ENCODE measurements around the gene GID4.

Gene GID4

DNA sequence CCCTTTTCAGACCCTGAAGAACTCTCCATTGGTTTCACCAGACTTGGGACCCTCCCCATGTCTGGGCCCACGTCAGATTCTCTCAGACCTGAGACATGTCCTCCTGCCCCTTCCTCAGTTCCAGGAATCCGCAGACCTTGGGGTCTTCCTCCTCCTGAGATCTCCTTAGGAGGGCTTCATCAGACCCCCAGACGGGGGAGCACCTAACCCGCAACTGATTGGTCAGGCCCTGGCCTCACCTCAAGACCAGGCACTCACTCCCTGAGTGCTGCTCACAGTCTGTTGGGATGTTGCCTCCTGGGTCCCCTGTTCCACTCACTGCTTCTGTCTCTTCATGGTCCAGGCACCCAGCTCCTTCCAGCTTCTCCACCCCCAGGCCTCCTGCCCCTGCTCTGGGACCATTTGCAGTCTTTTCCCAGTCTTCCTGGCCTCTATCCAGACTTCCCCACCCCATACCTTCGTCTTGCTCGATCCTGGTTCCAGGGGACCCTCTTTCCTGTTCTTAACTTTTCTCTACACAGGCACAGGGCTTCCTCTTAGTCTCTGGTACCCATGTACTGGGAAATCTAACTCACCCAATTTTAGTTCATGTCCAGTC lies 1.2 kb downstream of the GID4 start:
- FAIRE-seq (no peak), DNase-seq (ENCODE audit: extremely low spot score, insufficient read length, low read depth) (no peak)

DNA sequence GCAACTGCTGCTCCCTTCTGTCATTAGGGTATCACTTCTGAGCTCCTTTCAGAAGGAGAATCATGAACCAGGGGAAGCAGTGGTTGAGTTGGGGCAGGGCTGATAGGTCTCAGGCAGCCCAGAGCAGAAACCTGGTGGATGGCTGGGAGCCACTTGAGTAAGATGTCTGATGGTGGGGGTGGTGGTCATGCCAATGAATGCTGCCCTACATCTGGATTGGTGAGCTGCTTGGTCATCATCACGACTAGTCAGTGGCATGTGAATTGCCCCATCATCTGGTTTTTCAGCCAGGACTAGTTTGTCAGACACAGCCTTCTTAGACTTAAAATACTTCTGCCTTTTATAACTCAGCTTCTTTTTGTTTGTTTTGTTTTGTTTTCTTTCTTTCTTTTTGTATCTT lies 2.6 kb downstream of the GID4 start:
- DNase-seq (ENCODE audit: extremely low spot score, insufficient read length, low read depth) (no peak), FAIRE-seq (no peak)

DNA sequence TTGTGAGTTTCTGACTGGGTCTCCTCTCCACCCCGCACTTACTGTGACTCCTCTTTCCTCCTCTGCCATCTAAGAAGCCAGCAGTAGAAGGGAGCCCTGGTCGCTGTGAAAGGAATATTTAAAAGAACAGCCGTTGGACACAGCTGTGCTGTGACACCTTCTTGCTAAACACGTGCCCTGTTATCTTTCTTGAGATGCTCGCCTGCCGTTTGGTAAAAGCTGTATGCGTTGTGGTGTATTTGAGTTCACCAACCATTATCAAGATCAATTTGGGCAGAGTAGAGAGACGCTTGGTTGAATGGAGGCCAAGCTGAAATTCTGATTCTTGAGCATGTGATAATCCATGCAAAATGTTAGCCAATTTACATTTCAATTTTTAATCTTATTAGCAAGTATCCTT lies 3.8 kb downstream of the GID4 start:
- no peak for DNase-seq (ENCODE audit: extremely low spot score, insufficient read length, low read depth)
- no peak for FAIRE-seq

DNA sequence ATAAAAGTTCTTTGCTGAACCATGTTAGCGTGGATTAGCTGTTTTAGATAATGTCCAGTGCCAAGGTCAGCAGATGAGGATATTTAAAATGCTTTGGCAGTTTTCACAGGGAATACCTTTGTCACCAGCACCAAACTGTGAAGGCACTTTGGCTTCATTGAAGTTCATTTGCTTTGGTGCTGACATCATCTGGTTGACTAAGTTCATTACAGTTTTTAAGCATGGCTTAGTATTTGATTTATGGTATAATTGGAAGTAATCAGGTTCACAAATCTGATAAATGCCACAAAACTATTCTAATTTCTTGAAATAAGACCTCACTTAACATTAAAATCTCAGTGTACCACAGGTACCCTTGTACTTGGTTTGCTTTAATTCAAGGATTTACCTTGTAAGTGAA lies 4.3 kb downstream of the GID4 start:
- peak; percentile 41 for FAIRE-seq

DNA sequence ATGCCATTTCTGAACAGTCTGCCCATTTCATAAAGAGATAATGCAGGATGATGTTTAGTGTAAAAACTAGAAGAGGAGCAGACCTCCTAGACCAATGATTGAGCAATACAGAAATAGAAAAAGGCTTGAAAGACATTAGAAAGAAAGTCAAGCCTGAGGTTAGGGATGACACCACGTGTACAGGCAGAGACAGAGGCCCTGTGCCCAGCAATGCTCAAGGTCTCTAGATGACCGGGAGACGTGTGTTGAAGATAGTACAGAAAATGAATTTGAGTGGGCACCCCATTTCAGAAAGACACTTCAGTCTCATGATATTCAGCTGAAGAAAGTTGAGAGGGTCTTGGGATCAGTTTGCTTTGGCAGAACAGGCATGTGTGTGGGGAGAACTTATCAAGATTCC lies 5.4 kb downstream of the GID4 start:
- no peak for DNase-seq (ENCODE audit: extremely low spot score, insufficient read length, low read depth)
- no peak for FAIRE-seq

More for the DNA sequence above, 4.3 kb downstream of the GID4 start:
- DNase-seq (ENCODE audit: extremely low spot score, insufficient read length, low read depth) = no peak

DNA sequence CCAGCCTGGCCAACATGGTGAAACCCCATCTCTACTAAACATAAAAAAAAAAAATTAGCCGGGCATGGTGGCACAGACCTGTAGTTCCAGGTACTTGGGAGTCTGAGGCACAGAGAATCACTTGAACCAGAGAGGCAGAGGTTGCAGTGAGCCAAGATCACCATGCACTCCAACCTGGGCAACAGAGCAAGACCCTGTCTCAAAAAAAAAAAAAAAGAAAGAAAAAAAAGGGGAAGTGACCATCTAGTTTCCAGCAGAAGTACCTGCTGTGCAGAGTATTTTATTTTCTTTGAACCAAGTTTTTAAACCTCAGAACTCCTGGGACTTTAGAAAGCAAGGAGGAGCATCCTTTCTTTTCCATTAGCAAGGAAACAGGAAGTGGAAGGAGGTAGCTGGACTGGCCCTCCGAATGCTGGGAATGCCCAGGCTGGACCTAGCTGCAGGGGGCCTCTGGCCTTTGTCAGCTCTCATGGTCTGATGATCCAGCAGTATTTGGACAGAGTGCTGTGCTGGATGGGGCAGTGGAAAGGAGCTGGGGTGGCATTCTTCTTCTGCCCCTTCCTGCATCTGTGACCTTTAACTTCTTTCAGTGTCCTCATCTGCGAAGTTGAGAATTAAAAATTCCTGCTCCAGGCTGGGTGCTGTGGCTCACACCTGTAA lies 6.6 kb downstream of the GID4 start:
- DNase-seq (ENCODE audit: extremely low spot score, insufficient read length, low read depth) = no peak

DNA sequence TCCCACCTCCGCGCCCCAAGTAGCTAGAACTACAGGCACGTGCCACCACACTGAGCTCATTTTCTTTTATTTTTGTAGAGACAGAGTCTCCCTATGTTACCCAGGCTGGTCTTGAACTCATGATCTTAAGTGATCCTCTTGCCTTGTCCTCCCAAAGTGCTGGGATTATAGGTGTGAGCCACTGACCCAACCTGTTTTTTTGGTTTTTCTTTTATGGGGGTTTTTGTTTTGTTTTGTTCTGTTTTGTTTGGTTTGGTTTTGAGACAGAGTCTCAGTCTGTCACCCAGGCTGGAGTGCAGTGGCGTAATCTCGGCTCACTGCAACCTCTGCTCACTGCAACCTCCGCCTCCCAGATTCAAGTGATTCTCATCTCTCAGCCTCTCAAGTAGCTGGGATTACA lies 16.4 kb downstream of the GID4 start:
- DNase-seq (ENCODE audit: extremely low spot score, insufficient read length, low read depth) (no peak), FAIRE-seq (no peak)

More for the DNA sequence above, 6.6 kb downstream of the GID4 start:
- no peak for FAIRE-seq

DNA sequence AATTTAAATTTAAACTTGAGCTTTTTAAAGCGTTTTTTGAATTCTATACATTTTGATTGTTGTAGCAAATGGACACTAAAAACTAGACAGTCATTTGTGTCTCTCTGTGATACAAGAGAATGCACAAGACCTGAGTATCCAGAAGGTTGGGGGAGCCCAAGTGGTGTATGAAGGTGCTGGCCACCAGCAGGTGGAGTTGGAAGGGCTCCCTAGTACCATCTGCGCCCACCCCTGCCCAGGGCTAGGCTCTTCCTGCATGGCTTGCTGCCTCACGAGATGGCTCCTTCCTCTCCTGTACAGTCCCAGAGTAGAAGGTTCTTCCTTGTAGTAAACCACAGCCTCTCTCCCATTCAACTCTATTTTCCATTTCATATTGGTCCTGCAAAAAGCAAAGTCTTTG lies 17.0 kb downstream of the GID4 start:
- no peak for FAIRE-seq
- no peak for DNase-seq (ENCODE audit: extremely low spot score, insufficient read length, low read depth)

DNA sequence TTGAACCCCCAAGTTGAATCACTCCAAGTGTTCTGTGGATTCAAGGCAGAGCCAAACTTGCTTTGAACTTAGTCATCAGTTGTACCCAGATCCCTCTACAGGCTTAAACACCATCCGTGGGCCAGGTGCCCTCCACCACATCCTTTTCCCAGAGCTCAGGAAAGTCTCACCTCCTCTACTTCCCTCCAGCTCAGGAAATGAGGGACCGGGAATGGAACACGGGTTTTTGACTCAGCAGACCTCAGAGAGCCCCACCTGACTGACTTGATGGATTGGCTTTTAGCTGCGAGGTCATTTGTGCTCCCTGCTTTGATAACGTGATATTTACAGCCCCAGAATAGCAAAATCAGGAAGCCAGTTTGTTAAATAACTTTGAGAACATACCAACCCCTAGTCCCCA lies 20.1 kb downstream of the GID4 start:
- no peak for FAIRE-seq
- no peak for DNase-seq (ENCODE audit: extremely low spot score, insufficient read length, low read depth)

DNA sequence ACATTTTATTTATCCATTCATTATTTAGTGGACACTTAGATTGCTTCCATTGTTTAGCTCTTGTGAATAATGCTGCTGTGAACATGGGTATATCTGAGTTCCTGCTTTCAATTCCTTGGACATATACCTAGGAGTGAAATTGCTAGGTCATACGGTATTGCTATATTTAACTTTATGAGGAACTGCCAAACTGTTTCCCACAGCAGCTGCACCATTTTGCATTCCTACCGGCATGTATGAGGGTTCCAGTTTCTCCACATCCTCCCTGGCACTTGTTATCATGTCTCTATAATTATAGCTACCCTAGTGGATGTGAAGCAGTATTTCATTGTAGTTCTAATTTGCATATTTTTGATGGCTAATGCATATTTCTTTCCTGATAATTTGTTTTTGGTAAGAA lies 24.8 kb downstream of the GID4 start:
- no peak for FAIRE-seq
- no peak for DNase-seq (ENCODE audit: extremely low spot score, insufficient read length, low read depth)

DNA sequence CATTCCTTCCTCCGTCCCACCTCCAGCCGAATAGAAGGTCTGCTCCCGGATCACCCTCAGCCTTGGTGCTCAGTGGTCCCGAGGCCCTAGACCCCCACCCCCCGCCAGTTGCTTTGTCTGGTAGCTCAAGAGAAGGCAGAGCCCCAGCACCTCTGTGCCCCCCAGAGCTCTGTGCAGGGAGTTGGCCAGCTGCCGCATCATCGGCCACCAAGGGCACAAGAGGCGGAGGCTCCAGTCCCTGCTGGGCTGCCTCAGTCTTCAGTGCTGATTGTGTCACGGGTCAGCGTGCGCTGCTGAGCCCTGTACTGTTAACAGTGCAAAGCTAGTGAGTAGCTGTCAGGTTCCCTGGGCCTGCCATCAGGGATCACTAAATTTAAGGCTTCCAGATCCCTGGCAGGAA lies 26.3 kb downstream of the GID4 start:
- DNase-seq (ENCODE audit: extremely low spot score, insufficient read length, low read depth) = no peak
- FAIRE-seq = no peak

DNA sequence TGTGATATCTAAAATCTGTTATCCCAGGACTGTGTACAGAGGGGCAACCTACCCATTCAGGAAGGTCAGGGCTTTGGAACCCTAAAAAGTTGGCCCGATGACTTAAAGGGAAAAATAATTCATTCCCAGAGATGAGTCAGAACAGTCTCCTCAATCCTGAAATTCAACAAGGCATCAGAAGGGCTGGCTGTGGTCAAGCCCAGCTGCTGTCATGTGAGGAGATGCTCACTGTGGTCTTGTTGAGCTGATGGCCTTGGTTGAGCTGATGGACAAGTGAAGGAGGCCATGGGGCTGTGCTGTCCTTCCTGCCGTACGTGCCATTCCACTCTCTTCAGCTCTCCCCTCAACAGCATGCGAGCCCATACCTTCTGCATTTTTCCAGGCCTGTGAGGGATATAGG lies 27.7 kb downstream of the GID4 start:
- FAIRE-seq (no peak), DNase-seq (ENCODE audit: extremely low spot score, insufficient read length, low read depth) (no peak)

DNA sequence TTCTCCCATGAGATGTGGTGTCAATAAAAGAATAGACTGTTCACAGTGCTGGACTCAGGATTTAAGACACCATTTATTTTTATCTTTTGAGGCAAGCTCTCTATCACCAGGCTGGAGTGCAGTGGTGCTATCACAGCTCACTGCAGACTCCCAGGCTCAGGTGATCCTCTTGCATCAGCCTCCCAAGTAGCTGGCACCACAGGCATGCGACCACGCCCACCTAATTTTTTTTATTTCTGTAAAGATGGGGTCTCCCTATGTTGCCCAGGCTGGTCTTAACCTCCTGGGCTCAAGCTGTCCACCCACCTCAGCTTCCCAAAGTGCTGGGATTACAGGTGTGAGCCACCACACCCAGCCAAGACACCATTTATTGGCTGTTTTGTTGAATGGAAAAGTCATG lies 29.9 kb downstream of the GID4 start:
- FAIRE-seq = no peak

DNA sequence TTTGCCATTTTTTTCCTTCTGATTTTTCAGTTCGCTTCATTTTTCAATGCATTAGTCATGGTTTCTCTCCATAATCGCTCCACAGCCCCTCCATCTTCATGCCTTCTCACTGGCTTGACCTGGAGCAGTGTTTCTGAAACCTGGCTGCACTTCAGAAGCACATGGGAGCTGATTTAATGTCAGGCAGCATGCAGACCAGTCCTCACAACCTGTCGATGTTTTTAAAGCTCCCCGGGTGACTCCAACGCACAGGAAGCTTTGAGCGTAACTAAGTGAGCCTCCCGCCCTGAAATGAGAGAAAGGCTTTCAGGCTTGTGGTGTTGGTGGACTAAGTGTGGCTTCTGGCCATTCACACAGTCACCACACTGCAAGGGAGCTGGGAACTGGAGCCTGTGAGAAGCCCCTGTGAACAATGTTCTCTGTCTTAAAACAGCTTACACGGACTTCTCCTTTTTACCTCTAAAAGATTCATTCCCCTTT lies 31.7 kb downstream of the GID4 start:
- FAIRE-seq = no peak
- no peak for DNase-seq (ENCODE audit: extremely low spot score, insufficient read length, low read depth)

More for the DNA sequence above, 29.9 kb downstream of the GID4 start:
- no peak for DNase-seq (ENCODE audit: extremely low spot score, insufficient read length, low read depth)

DNA sequence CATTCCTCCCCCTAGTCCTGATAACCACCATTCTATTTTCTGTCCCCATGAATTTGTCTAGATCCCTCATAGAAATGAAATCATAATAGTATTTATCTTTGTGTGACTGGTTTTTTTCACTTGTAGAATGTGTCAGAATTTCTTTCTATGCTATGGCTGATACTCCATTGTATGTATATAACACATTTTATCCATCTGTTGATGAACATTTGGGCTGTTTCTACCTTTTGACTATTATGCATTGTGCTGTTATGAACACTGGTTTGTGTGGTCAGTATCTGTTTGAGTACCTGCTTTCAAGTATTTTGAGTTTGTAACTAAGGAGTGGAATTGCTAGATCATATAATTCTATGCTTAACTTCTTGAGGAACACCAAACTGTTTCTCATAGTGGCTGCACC lies 32.5 kb downstream of the GID4 start:
- no peak for DNase-seq (ENCODE audit: extremely low spot score, insufficient read length, low read depth)
- no peak for FAIRE-seq

DNA sequence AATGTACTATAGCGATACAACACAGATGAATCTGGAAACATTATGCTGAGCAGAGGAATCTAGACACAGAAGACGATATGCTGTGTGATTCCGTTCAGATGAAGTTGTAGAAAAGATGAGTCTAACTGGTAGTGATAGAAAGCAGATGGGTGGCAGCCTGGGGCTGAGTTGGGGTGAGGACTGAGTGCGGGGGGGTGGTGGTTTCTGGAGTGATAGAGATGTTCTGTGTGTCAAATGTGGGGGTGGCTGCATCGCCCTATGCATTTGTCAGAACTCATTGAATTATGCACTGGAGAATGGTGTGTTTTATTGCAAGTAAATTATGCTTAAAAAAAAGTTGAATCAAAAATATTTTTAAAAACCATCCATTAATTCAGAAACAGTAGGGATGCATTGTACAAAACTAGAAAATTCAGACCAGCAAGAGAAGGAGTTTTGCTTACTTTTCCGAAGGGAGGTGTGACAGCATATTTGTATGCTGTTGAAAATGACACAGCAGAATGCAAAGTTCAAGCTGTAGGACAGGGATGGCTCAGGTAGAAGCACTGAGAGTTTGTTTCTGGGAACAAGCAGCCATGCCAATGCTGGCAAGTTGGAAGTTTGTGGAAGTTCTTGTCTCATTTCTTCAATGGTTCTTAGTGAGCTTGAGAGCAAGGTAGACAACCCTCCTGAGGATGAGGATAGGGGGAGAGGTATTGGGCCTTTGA lies 35.5 kb downstream of the GID4 start:
- no peak for DNase-seq (ENCODE audit: extremely low spot score, insufficient read length, low read depth)
- no peak for FAIRE-seq

DNA sequence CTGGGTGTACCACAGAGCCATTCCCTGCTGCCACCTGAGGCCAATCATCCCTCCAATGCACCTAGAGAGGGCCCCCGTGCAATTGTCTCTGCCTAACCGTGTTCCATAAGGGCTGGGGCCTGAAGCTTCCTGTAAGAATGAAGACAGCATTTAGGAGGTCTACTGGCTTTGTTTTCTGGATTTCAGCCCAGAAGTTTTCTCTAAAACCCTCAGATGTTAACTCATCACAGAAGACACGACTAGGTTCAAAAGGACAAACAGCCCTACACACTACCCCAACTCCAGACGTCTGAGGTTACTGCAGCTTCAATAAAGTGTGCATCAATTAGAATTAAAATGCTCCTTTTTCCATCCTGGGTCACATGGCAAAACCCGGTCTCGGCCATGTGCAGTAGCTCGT lies 37.7 kb downstream of the GID4 start:
- no peak for FAIRE-seq
- DNase-seq (ENCODE audit: extremely low spot score, insufficient read length, low read depth) = no peak

DNA sequence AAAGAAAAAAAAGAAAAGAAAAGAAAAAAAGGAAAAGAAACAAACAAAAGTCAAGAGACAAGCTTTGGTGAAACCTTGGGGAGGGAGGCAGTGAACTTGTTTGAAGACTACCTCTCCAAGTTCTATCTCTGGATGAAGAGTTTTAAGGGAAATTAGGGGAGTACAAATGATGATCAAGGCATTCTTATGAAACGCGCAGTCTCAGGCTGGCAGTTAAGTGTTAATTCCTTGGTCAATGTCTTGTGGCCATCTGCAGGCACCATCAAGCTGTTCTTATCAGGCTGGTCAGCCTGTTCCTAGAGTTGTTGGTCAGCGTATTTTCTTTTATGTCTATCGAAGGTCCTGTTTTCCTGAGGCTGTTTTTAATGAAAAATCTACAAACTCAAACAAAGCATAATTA lies 40.3 kb downstream of the GID4 start:
- FAIRE-seq = no peak
- DNase-seq (ENCODE audit: extremely low spot score, insufficient read length, low read depth) = no peak

DNA sequence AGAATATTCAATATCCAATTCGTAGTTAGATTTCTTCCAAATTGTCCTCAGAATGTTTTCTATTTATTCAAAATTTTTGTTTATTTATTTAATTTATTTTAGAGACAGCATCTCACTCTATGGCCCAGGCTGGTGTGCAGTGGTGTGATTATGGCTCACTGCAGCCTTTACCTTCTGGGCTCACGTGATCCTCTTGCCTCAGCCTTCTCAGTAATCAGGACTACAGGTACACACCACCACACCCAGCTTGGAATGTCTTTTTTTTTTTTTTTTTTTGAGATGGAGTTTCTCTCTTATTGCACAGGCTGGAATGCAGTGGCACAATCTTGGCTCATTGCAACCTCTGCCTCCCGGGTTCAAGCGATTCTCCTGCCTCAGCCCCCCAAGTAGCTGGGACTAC lies 45.0 kb downstream of the GID4 start:
- FAIRE-seq (no peak), DNase-seq (ENCODE audit: extremely low spot score, insufficient read length, low read depth) (no peak)

DNA sequence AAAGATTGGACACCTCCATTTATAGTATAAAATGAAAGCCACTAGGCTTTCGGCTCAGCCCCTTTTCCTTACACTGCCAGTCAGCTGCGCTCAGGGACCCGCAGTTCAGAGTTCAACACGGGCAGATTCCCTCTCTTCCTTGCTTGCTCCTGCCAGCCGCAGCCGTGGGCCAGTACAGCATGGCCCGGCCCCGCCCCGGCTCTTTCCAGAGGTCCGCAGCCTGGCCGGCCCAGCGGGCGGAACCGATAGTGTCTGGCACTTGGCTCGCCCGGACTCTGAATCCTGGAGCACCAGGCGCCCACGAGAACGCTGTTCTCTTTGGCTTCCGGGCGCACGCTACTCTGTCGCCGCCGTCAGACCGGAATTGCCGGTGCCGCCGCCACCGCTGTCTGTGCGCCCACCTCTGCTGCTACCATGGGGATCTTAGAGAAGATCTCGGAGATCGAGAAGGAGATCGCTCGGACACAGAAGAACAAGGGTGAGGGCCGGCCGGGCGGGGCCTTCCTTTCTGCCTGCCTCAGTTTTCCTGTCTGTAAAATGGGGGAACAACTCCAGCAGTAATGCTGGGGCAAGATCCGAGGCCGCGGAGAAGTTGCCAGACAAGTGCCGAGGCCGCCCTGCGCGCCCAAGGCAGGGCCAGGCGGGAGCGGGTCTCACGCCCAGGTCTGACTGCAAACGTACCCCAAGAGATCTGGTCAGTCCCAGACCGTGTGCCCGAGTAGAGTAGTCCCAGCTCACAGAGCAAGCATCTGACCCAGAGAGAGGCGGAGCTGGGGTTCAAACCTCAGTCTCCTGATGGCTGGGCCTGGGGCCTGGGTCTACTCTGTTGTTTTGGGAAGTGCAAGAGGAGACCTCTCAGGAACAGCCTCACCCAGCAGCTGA lies 48.6 kb downstream of the GID4 start, which contains the start of gene DRG2:
Gene DRG2, plus strand, starts transcription at position 339 of the 882 bp plus-strand sequence. Its CDS starts 76 bp downstream, at position 415.
- FAIRE-seq = peak; percentile 93
- peak; percentile 94 for DNase-seq (ENCODE audit: extremely low spot score, insufficient read length, low read depth)
